ENCODE measurements around the gene C5orf63. TPM values are rescaled to one million over a fixed set of nuclear protein-coding genes. Genes with fewer than 3 reads are reported as not detected.

C5orf63 gene
- total and polyA plus RNA-seq, 2 experiments from 2014 or later = 6.8 to 10.5 TPM

- TF ChIP-seq, protein P1, sequence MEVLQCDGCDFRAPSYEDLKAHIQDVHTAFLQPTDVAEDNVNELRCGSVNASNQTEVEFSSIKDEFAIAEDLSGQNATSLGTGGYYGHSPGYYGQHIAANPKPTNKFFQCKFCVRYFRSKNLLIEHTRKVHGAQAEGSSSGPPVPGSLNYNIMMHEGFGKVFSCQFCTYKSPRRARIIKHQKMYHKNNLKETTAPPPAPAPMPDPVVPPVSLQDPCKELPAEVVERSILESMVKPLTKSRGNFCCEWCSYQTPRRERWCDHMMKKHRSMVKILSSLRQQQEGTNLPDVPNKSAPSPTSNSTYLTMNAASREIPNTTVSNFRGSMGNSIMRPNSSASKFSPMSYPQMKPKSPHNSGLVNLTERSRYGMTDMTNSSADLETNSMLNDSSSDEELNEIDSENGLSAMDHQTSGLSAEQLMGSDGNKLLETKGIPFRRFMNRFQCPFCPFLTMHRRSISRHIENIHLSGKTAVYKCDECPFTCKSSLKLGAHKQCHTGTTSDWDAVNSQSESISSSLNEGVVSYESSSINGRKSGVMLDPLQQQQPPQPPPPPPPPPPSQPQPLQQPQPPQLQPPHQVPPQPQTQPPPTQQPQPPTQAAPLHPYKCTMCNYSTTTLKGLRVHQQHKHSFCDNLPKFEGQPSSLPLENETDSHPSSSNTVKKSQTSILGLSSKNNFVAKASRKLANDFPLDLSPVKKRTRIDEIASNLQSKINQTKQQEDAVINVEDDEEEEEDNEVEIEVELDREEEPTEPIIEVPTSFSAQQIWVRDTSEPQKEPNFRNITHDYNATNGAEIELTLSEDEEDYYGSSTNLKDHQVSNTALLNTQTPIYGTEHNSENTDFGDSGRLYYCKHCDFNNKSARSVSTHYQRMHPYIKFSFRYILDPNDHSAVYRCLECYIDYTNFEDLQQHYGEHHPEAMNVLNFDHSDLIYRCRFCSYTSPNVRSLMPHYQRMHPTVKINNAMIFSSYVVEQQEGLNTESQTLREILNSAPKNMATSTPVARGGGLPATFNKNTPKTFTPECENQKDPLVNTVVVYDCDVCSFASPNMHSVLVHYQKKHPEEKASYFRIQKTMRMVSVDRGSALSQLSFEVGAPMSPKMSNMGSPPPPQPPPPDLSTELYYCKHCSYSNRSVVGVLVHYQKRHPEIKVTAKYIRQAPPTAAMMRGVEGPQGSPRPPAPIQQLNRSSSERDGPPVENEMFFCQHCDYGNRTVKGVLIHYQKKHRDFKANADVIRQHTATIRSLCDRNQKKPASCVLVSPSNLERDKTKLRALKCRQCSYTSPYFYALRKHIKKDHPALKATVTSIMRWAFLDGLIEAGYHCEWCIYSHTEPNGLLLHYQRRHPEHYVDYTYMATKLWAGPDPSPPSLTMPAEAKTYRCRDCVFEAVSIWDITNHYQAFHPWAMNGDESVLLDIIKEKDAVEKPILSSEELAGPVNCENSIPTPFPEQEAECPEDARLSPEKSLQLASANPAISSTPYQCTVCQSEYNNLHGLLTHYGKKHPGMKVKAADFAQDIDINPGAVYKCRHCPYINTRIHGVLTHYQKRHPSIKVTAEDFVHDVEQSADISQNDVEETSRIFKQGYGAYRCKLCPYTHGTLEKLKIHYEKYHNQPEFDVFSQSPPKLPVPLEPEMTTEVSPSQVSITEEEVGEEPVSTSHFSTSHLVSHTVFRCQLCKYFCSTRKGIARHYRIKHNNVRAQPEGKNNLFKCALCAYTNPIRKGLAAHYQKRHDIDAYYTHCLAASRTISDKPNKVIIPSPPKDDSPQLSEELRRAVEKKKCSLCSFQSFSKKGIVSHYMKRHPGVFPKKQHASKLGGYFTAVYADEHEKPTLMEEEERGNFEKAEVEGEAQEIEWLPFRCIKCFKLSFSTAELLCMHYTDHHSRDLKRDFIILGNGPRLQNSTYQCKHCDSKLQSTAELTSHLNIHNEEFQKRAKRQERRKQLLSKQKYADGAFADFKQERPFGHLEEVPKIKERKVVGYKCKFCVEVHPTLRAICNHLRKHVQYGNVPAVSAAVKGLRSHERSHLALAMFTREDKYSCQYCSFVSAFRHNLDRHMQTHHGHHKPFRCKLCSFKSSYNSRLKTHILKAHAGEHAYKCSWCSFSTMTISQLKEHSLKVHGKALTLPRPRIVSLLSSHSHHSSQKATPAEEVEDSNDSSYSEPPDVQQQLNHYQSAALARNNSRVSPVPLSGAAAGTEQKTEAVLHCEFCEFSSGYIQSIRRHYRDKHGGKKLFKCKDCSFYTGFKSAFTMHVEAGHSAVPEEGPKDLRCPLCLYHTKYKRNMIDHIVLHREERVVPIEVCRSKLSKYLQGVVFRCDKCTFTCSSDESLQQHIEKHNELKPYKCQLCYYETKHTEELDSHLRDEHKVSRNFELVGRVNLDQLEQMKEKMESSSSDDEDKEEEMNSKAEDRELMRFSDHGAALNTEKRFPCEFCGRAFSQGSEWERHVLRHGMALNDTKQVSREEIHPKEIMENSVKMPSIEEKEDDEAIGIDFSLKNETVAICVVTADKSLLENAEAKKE (CRISPR knock-in tag; IDR thresholded peaks at IDR 0.05) = no peak
- TF ChIP-seq REST (IDR thresholded peaks at IDR 0.05; ENCODE audit: unreplicated experiment) = no peak
- TF ChIP-seq STAT1 (IDR thresholded peaks at IDR 0.05; ENCODE audit: unreplicated experiment) = no peak
- no peak for TF ChIP-seq CREB1 (CRISPR knock-in tag; IDR thresholded peaks at IDR 0.05; ENCODE audit: low read depth)
- no peak for TF ChIP-seq ZNF114 (CRISPR knock-in tag; IDR thresholded peaks at IDR 0.05)
- TF ChIP-seq ZNF331 (CRISPR knock-in tag; IDR thresholded peaks at IDR 0.05; ENCODE audit: low read depth) = no peak
- no peak for TF ChIP-seq NANOG (IDR thresholded peaks at IDR 0.05; ENCODE audit: borderline replicate concordance)
- TF ChIP-seq, protein P2, sequence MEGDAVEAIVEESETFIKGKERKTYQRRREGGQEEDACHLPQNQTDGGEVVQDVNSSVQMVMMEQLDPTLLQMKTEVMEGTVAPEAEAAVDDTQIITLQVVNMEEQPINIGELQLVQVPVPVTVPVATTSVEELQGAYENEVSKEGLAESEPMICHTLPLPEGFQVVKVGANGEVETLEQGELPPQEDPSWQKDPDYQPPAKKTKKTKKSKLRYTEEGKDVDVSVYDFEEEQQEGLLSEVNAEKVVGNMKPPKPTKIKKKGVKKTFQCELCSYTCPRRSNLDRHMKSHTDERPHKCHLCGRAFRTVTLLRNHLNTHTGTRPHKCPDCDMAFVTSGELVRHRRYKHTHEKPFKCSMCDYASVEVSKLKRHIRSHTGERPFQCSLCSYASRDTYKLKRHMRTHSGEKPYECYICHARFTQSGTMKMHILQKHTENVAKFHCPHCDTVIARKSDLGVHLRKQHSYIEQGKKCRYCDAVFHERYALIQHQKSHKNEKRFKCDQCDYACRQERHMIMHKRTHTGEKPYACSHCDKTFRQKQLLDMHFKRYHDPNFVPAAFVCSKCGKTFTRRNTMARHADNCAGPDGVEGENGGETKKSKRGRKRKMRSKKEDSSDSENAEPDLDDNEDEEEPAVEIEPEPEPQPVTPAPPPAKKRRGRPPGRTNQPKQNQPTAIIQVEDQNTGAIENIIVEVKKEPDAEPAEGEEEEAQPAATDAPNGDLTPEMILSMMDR (conservative IDR thresholded peaks at IDR 0.05; ENCODE audit: low read depth in 2 of 2) = no peak
- no peak for TF ChIP-seq EZH2 (IDR thresholded peaks at IDR 0.05; ENCODE audit: low read depth, unreplicated experiment)
- no peak for TF ChIP-seq JUNB (IDR thresholded peaks at IDR 0.05; ENCODE audit: unreplicated experiment)
These were observed 9.0 kb downstream of the C5orf63 start (continued) for GRCh38 chr5:127064253-127064840.
